SK-N-SH (cell line): ENCODE results near the gene C11orf58. TPM values are rescaled to one million over a fixed set of nuclear protein-coding genes. Genes with fewer than 3 reads are reported as not detected.

Experiments used
- CTCF ChIA-PET: fragments of 300-600, 350-600 bp; formaldehyde crosslinking; extraction: SDS; loops from one replicate; lab custom pipeline; 2021; lab: Yijun Ruan, JAX
- POLR2A ChIA-PET: fragments of 350-600 bp; sonication (Branson Sonifier 250); formaldehyde crosslinking; extraction: SDS; loops from one replicate; lab custom pipeline; 2020; ENCODE audit warnings: antibody characterized with exemption, inconsistent platforms; lab: Yijun Ruan, JAX
- DNase-seq: peaks from one replicate; pipeline ENCODE4 v3.0.0; 2012
- H2AFZ ChIP-seq: fragments of 200-600 bp; sonication (generic); 2 replicates; pipeline ENCODE4 v1.8.1; 2016; ENCODE audit warnings: antibody characterized with exemption, mild to moderate bottlenecking, low read depth
- H3F3A ChIP-seq: fragments of 200-600 bp; sonication (generic); replicated peaks from 2 replicates; pipeline ENCODE3; 2016; ENCODE audit warnings: antibody characterized with exemption, mild to moderate bottlenecking; ENCODE audit not compliant: insufficient read depth
- H3K27ac ChIP-seq, 2 experiments: fragments of 200-500 bp in 1 of 2; fragments of 200-600 bp in 1 of 2; sonication (Bioruptor generic) in 1 of 2; sonication (generic), shearing (Covaris generic) in 1 of 2; 2 replicates each; pipeline versions ENCODE4 v1.5.1 to v1.6.1; 2014 to 2016; ENCODE audit warnings: low read depth in 2 of 2, inconsistent platforms in 1 of 2, low read length in 1 of 2, mild to moderate bottlenecking in 1 of 2, mixed read lengths in 1 of 2
- H3K27me3 ChIP-seq: fragments of 200-600 bp; sonication (generic), shearing (Covaris generic); 2 replicates; pipeline ENCODE4 v1.6.1; 2016; ENCODE audit warnings: mixed run types; ENCODE audit not compliant: insufficient read depth
- H3K36me3 ChIP-seq, 2 experiments: fragments of 200-500 bp in 1 of 2; fragments of 200-600 bp in 1 of 2; sonication (Bioruptor generic) in 1 of 2; sonication (generic) in 1 of 2; replicated peaks in 1 of 2; 2 replicates each; pipeline versions ENCODE3 to v1.5.1; 2014 to 2016; ENCODE audit warnings: low read length in 1 of 2, mild to moderate bottlenecking in 1 of 2; ENCODE audit not compliant: insufficient read depth in 2 of 2, control insufficient read depth in 1 of 2
- H3K4me1 ChIP-seq, 2 experiments: fragments of 200-500 bp in 1 of 2; fragments of 200-600 bp in 1 of 2; sonication (Bioruptor generic) in 1 of 2; sonication (generic), shearing (Covaris generic) in 1 of 2; 2 replicates each; pipeline versions ENCODE4 v1.5.1 to v1.6.1; 2014 to 2016; ENCODE audit warnings: low read depth in 1 of 2, low read length in 1 of 2, mixed run types in 1 of 2; ENCODE audit not compliant: insufficient read depth in 2 of 2, control insufficient read depth in 1 of 2
- H3K4me2 ChIP-seq: fragments of 200-600 bp; sonication (generic), shearing (Covaris generic); 2 replicates; pipeline ENCODE4 v1.6.1; 2017; ENCODE audit warnings: mixed run types
- H3K4me3 ChIP-seq, 2 experiments: fragments of 200-500 bp in 1 of 2; fragments of 200-600 bp in 1 of 2; sonication (Bioruptor generic) in 1 of 2; sonication (generic), shearing (Covaris generic) in 1 of 2; 2 replicates each; pipeline versions ENCODE4 v1.5.1 to v1.8.1; 2014 to 2016; ENCODE audit warnings: low read depth in 2 of 2, inconsistent platforms in 1 of 2, low read length in 1 of 2, mild to moderate bottlenecking in 1 of 2, mixed read lengths in 1 of 2, moderate library complexity in 1 of 2
- H3K79me2 ChIP-seq: fragments of 200-600 bp; sonication (generic); 2 replicates; pipeline ENCODE4 v1.8.1; 2017; ENCODE audit warnings: mild to moderate bottlenecking; ENCODE audit not compliant: insufficient read depth
- H3K9ac ChIP-seq: fragments of 200-600 bp; sonication (generic); 2 replicates; pipeline ENCODE4 v1.6.1; 2017; ENCODE audit warnings: mixed run types
- H3K9me2 ChIP-seq: fragments of 200-600 bp; sonication (generic); 2 replicates; pipeline ENCODE4 v1.6.1; 2017; ENCODE audit warnings: mixed run types
- H3K9me3 ChIP-seq: fragments of 200-600 bp; sonication (generic); 2 replicates; pipeline ENCODE4 v1.6.1; 2017; ENCODE audit warnings: mixed run types, mild to moderate bottlenecking, moderate library complexity
- H4K20me1 ChIP-seq: fragments of 200-600 bp; sonication (generic); 2 replicates; pipeline ENCODE4 v1.6.1; 2017; ENCODE audit warnings: mild to moderate bottlenecking, mixed run types; ENCODE audit not compliant: insufficient read depth
- CHD2 ChIP-seq: fragments of 150-350 bp; IDR thresholded peaks from 2 replicates; pipeline ENCODE4 v1.6.1; 2018; ENCODE audit warnings: low read length; ENCODE audit not compliant: partially characterized antibody
- EP300 ChIP-seq, 2 experiments: IDR thresholded peaks; 2 replicates each; pipeline versions ENCODE4 v1.4.0 to v1.6.1; 2012; ENCODE audit warnings: borderline replicate concordance in 1 of 2, low read depth in 1 of 2, low read length in 1 of 2
- FOXJ3 ChIP-seq: sonication (generic); formaldehyde crosslinking; IDR thresholded peaks from 2 replicates; pipeline ENCODE4 v1.5.1; 2020; ENCODE audit warnings: mild to moderate bottlenecking, missing genetic modification reagents
- GATA2 ChIP-seq: sonication (generic); formaldehyde crosslinking; IDR thresholded peaks from 2 replicates; pipeline ENCODE4 v1.5.0; 2020; ENCODE audit warnings: mild to moderate bottlenecking, missing genetic modification reagents
- MEF2A ChIP-seq: IDR thresholded peaks from 2 replicates; pipeline ENCODE4 v1.4.0; 2012; ENCODE audit warnings: low read depth, borderline replicate concordance
- NFIC ChIP-seq: IDR thresholded peaks from 2 replicates; pipeline ENCODE4 v1.4.0; 2012; ENCODE audit warnings: borderline replicate concordance
- NRF1 ChIP-seq: IDR thresholded peaks from 2 replicates; pipeline ENCODE4 v1.6.1; 2012; ENCODE audit warnings: low read depth, mild to moderate bottlenecking, low read length
- RCOR1 ChIP-seq: fragments of 150-350 bp; IDR thresholded peaks from 2 replicates; pipeline ENCODE4 v1.6.1; 2017; ENCODE audit warnings: antibody characterized with exemption, low read length
- RFX5 ChIP-seq: IDR thresholded peaks from 2 replicates; pipeline ENCODE4 v1.6.1; 2012; ENCODE audit warnings: mild to moderate bottlenecking, improper control_type of control experiment, low read length
- RXRA ChIP-seq: IDR thresholded peaks from 2 replicates; pipeline ENCODE4 v1.4.0; 2012; ENCODE audit warnings: low read depth, mild to moderate bottlenecking, borderline replicate concordance
- SMC3 ChIP-seq: IDR thresholded peaks from 2 replicates; pipeline ENCODE4 v1.6.1; 2012; ENCODE audit warnings: low read depth, low read length, improper control_type of control experiment
- TAF1 ChIP-seq: IDR thresholded peaks from 2 replicates; pipeline ENCODE4 v1.6.1; 2012; ENCODE audit warnings: low read depth, mild to moderate bottlenecking, low read length, moderate library complexity, borderline replicate concordance
- TCF12 ChIP-seq: IDR thresholded peaks from 2 replicates; pipeline ENCODE4 v1.4.0; 2012
- WGBS: methylation state at CpG from one replicate; pipeline ENCODE4 v1.1.6; 2017; ENCODE audit warnings: low lambda C conversion rate; 5-methylcytosine and 5-hydroxymethylcytosine counted together
- polyA plus RNA-seq, 3 experiments: library from polyadenylated mRNA; depleted of rRNA; stranded (reverse); fragments of >200 nt; gene quantifications; 2 replicates each; pipeline ENCODE4 v1.2.3, GENCODE V29; 2012
- TF ChIP-seq, protein P1 (sequence below): IDR thresholded peaks from 2 replicates; pipeline ENCODE4 v1.6.1; 2012; ENCODE audit warnings: mild to moderate bottlenecking, low read depth, low read length, moderate library complexity
- TF ChIP-seq, protein P2 (sequence below): IDR thresholded peaks from 2 replicates; pipeline ENCODE4 v1.4.0; 2012; ENCODE audit warnings: low read depth, borderline replicate concordance
- TF ChIP-seq, protein P3 (sequence below): fragments of 200-600 bp; sonication (generic); IDR thresholded peaks from 2 replicates; pipeline ENCODE4 v1.6.1; 2017; ENCODE audit warnings: antibody characterized with exemption, mild to moderate bottlenecking, moderate library complexity
- TF ChIP-seq, protein P4 (sequence below): IDR thresholded peaks from 2 replicates; pipeline ENCODE4 v1.4.0; 2012; ENCODE audit warnings: low read depth, borderline replicate concordance

C11orf58 gene
- polyA plus RNA-seq, 1 of the 3 experiments (the other 2 are of a cell fraction): 150 TPM

DNA sequence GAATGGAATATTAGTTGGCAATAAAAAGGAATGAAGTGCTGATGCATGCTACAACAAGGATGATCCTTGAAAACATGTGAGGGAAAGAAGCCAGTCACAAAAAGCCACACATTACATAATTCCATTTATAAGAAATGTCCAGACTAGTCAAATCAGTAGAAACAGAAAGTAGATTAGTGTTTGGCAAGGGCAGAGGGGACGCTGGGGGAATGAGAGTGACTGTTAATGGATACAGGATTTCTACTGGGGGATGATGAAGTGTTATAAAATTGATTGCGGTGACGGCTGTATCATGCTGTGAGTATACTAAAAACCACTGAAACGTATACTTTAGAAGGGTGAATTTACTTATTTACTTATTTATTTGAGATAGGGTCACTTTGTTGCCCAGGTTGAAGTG lies 57.9 kb downstream of the C11orf58 start:
- no peak overlapping the region for H3K9ac ChIP-seq
- H4K20me1 ChIP-seq: no peaks in the 10 kb centered on the region
- ChIA-PET POLR2A (no interaction called here), CTCF (interaction anchor here (0.9 to 2.9 kb wide), 4 partner anchors 8 to 24 kb away, joined by 3 to 15 read pairs (median 11); no protein-coding TSS in a partner anchor)
- H3K4me2 ChIP-seq: no peak overlapping the region
- H3K4me3 ChIP-seq: no peak overlapping the region
- TF ChIP-seq, protein P1, sequence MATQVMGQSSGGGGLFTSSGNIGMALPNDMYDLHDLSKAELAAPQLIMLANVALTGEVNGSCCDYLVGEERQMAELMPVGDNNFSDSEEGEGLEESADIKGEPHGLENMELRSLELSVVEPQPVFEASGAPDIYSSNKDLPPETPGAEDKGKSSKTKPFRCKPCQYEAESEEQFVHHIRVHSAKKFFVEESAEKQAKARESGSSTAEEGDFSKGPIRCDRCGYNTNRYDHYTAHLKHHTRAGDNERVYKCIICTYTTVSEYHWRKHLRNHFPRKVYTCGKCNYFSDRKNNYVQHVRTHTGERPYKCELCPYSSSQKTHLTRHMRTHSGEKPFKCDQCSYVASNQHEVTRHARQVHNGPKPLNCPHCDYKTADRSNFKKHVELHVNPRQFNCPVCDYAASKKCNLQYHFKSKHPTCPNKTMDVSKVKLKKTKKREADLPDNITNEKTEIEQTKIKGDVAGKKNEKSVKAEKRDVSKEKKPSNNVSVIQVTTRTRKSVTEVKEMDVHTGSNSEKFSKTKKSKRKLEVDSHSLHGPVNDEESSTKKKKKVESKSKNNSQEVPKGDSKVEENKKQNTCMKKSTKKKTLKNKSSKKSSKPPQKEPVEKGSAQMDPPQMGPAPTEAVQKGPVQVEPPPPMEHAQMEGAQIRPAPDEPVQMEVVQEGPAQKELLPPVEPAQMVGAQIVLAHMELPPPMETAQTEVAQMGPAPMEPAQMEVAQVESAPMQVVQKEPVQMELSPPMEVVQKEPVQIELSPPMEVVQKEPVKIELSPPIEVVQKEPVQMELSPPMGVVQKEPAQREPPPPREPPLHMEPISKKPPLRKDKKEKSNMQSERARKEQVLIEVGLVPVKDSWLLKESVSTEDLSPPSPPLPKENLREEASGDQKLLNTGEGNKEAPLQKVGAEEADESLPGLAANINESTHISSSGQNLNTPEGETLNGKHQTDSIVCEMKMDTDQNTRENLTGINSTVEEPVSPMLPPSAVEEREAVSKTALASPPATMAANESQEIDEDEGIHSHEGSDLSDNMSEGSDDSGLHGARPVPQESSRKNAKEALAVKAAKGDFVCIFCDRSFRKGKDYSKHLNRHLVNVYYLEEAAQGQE: no peak
- TF ChIP-seq FOXJ3 (CRISPR knock-in tag) (no peak), NFIC (no peak), SMC3 (no peak), RCOR1 (no peak), EP300 (IDR thresholded peaks at IDR 0.05; ENCODE audit: borderline replicate concordance in 1 of 2, low read depth in 1 of 2, low read length in 1 of 2) (no peak), CHD2 (no peak), GATA2 (CRISPR knock-in tag) (no peak), TAF1 (no peak)
- TF ChIP-seq, protein P2, sequence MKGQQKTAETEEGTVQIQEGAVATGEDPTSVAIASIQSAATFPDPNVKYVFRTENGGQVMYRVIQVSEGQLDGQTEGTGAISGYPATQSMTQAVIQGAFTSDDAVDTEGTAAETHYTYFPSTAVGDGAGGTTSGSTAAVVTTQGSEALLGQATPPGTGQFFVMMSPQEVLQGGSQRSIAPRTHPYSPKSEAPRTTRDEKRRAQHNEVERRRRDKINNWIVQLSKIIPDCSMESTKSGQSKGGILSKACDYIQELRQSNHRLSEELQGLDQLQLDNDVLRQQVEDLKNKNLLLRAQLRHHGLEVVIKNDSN: no peak
- no peaks in the 10 kb centered on the region for H3K27me3 ChIP-seq
- H3F3A ChIP-seq: peaks cover 12% of the 10 kb centered on the region
- H3K4me1 ChIP-seq: peaks cover 4 to 5% of the 10 kb centered on the region in 2 experiments
- no peak for DNase-seq
- no peaks in the 10 kb centered on the region for H3K79me2 ChIP-seq
- WGBS: 87% methylated on average over 4 of the region's 4 CpGs
- H3K9me2 ChIP-seq: no peaks in the 10 kb centered on the region
- H3K27ac ChIP-seq: no peak overlapping the region
- H3K36me3 ChIP-seq: no peaks in the 10 kb centered on the region
- no peaks in the 10 kb centered on the region for H3K9me3 ChIP-seq
- H2AFZ ChIP-seq: no peak overlapping the region

DNA sequence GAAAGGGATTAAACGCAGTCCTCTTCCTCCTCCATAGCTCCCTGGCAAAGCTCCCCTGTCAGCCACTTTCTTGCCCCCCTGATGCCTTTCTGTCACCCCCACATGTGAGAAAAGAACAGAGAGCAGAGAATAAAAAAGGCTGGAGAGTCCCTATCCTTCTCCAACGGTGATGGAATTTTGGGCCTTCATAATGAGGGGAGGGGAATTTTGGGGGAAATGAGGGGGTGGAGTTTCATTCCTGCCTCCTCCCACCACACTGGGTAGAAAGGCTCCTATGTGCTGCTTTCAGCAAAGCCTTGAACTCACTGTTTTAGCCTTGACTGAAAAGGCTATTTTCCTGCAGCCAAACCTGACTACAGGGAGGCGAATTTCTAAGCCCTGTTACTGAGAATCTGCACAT lies 59.3 kb downstream of the C11orf58 start:
- no peak for TF ChIP-seq FOXJ3 (CRISPR knock-in tag)
- TF ChIP-seq, protein P3, sequence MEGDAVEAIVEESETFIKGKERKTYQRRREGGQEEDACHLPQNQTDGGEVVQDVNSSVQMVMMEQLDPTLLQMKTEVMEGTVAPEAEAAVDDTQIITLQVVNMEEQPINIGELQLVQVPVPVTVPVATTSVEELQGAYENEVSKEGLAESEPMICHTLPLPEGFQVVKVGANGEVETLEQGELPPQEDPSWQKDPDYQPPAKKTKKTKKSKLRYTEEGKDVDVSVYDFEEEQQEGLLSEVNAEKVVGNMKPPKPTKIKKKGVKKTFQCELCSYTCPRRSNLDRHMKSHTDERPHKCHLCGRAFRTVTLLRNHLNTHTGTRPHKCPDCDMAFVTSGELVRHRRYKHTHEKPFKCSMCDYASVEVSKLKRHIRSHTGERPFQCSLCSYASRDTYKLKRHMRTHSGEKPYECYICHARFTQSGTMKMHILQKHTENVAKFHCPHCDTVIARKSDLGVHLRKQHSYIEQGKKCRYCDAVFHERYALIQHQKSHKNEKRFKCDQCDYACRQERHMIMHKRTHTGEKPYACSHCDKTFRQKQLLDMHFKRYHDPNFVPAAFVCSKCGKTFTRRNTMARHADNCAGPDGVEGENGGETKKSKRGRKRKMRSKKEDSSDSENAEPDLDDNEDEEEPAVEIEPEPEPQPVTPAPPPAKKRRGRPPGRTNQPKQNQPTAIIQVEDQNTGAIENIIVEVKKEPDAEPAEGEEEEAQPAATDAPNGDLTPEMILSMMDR: no peak
- no peak for TF ChIP-seq TCF12
- no peak for TF ChIP-seq EP300 (IDR thresholded peaks at IDR 0.05; ENCODE audit: borderline replicate concordance in 1 of 2, low read depth in 1 of 2, low read length in 1 of 2)
- TF ChIP-seq NRF1: no peak
- no peak for TF ChIP-seq MEF2A
- TF ChIP-seq RXRA: no peak
- TF ChIP-seq, protein P4, sequence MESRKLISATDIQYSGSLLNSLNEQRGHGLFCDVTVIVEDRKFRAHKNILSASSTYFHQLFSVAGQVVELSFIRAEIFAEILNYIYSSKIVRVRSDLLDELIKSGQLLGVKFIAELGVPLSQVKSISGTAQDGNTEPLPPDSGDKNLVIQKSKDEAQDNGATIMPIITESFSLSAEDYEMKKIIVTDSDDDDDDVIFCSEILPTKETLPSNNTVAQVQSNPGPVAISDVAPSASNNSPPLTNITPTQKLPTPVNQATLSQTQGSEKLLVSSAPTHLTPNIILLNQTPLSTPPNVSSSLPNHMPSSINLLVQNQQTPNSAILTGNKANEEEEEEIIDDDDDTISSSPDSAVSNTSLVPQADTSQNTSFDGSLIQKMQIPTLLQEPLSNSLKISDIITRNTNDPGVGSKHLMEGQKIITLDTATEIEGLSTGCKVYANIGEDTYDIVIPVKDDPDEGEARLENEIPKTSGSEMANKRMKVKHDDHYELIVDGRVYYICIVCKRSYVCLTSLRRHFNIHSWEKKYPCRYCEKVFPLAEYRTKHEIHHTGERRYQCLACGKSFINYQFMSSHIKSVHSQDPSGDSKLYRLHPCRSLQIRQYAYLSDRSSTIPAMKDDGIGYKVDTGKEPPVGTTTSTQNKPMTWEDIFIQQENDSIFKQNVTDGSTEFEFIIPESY: no peak
- no peak for TF ChIP-seq RFX5
- no peaks in the 10 kb centered on the region for H3K9me2 ChIP-seq
- H3K4me1 ChIP-seq: peaks cover 0 to 5% of the 10 kb centered on the region in 2 experiments; a peak in 1 of 4 replicates
- H3K4me2 ChIP-seq: no peak overlapping the region
- H3K9me3 ChIP-seq: no peaks in the 10 kb centered on the region
- no peak for DNase-seq
- no peaks in the 10 kb centered on the region for H3K36me3 ChIP-seq
- no peaks in the 10 kb centered on the region for H3K79me2 ChIP-seq
- H4K20me1 ChIP-seq: no peaks in the 10 kb centered on the region
- no peak overlapping the region for H3K4me3 ChIP-seq
- no peak overlapping the region for H3K27ac ChIP-seq
- POLR2A ChIA-PET: no interaction called here
- no peak overlapping the region for H2AFZ ChIP-seq
- no peaks in the 10 kb centered on the region for H3K27me3 ChIP-seq
- H3F3A ChIP-seq: no peaks in the 10 kb centered on the region
- WGBS: 88% methylated on average over 3 of the region's 3 CpGs
- CTCF ChIA-PET: interaction anchor here (2.5 to 2.9 kb wide), 3 partner anchors 9 to 23 kb away, joined by 10 to 15 read pairs (median 12); no protein-coding TSS in a partner anchor
- no peak overlapping the region for H3K9ac ChIP-seq
